Muscle layer of duodenum (tissue), 2 donors: ENCODE results near the gene SHISA7.

Experiments
- H3K27ac ChIP-seq: one replicate; pipeline ENCODE4 v1.7.0; 2013; ENCODE audit warnings: mild to moderate bottlenecking, low read length
- H3K27me3 ChIP-seq: one replicate; pipeline ENCODE4 v1.7.0; 2013; ENCODE audit warnings: low read depth, mild to moderate bottlenecking, control low read depth, low read length
- H3K36me3 ChIP-seq, 2 donors: one replicate each; pipeline ENCODE4 v1.7.0; 2013; ENCODE audit warnings: low read length in 2 of 2, control low read depth in 1 of 2, mild to moderate bottlenecking in 1 of 2; ENCODE audit not compliant: insufficient read depth in 2 of 2, control insufficient read depth in 1 of 2
- H3K4me1 ChIP-seq, 2 donors: one replicate each; pipeline ENCODE4 v1.7.0; 2013; ENCODE audit warnings: low read length in 2 of 2, mild to moderate bottlenecking in 2 of 2, control low read depth in 1 of 2, moderate library complexity in 1 of 2; ENCODE audit not compliant: insufficient read depth in 2 of 2, control insufficient read depth in 1 of 2
- H3K4me3 ChIP-seq, 2 donors: one replicate each; pipeline ENCODE4 v1.7.0; 2013; ENCODE audit warnings: low read length in 2 of 2, low read depth in 1 of 2, mild to moderate bottlenecking in 1 of 2
- H3K9me3 ChIP-seq, 2 donors: one replicate each; pipeline ENCODE4 v1.7.0; 2013; ENCODE audit warnings: low read length in 2 of 2, control low read depth in 1 of 2, mild to moderate bottlenecking in 1 of 2; ENCODE audit not compliant: control insufficient read depth in 1 of 2
- donor health status: healthy.

SHISA7 gene

DNA sequence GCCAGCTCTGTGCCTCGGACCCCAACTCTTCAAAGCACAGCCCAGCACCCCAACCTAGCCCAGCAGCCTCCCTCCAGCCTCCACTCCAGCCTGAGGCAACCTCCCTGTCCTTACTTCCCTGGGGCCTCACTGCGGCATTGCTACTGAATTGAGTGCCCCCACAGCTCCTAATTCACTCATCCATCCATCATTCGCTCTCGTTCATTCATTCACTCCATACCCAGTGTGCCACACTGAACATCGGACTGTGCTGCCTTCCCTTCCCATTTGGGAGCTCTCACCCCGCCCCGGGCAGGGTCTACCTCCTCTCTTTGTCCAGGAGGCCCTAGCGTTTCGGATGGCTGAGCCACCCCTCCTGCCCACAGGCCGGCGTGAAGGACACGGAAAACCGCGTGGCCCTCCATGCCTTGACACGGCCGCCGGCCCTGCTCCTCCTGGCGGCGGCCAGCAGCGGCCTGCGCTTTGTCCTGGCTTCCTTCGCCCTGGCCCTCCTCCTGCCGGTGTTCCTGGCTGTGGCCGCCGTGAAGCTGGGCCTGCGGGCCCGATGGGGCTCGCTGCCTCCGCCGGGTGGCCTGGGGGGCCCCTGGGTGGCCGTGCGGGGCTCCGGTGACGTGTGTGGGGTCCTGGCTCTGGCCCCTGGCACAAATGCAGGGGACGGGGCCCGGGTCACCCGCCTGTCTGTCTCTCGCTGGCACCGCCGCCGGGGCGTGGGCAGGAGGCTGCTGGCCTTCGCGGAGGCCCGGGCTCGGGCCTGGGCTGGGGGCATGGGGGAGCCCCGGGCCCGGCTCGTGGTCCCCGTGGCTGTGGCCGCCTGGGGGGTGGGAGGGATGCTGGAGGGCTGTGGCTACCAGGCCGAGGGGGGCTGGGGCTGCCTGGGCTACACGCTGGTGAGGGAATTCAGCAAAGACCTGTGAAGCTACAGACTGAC, 43.2 kb upstream of the SHISA7 start:
- H3K27me3 ChIP-seq, result no peaks in the 10 kb centered on the region
- peak overlapping the region; percentile 84 for H3K27ac ChIP-seq
- H3K9me3 ChIP-seq, result no peaks in the 10 kb centered on the region
- peak overlapping the region in 1 of 2 donors; percentile 64 for H3K4me3 ChIP-seq
- peaks cover 3 to 71% of the 10 kb centered on the region in 2 donors for H3K4me1 ChIP-seq
- H3K36me3 ChIP-seq, result peaks cover 0 to 13% of the 10 kb centered on the region in 2 donors

DNA sequence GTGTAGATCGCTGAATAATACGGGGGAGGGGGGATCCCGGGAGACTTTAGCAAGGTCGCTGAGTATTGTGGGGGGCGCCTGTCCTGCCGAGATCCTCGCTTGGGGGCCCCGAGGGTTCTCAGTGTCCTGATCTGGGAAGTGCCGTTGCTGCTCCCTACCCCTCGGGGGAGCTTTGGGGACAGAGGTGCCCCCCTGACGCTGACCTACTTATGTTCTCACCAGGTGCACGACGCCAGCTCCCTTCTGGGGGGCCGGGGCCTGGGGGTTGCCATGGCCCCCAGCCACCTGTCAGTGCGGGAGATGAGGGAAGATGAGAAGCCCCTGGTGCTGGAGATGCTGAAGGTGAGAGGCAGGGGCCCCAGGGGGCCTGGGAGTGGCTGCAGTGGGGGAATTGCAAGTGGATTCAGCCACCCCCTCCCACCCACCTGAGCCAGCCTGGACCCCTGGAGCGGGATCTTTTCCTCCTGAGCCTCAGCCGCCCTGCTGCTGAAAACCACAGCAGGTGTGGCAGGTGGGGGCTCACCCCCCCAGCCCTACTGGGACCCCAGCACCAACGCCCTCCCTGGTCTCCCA, 42.4 kb upstream of the SHISA7 start:
- peaks cover 0 to 19% of the 10 kb centered on the region in 2 donors for H3K36me3 ChIP-seq

DNA sequence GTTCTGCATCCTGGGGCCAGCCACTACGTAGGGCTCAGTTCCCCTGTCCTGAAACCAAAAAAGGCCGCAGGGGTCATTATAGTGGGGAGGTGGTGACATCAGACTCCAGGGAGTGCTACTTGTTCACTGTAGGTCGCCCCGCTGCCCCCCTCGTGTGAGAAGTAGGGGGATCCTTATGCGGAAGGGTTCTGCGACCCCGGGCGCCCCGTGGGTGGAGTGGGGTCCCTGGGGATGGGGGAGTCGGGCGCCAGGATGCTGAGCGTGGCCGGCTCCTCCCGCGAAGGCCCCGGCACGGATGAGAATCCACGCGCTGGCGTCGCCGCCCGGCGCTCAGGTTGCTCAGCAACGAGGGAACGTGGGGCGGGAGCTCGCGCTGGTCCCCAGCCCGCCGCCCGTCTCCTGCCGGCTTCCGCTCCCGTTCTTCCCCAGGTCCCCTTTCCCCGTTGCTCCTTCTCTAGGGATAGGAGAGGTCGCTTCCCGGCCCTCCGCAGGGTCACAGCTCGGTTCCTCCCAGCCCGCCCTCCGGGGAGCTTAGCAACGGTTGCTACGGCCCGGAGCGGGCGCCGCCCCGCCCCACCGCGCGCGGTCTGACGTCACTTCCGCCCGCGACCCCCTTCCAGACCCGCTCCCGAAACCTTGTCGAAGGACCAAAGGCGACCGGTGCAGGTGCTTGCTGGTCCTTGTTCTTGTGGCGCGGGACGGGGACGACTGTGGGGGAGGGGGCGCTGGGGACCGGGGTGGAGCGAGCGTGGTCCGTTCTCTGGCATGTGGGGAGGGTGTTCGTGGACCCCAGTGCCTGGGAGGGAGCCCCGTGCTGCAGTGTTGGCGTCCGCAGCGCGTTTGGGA, 41.7 kb upstream of the SHISA7 start, which contains the start of gene NAT14:
TSS of gene NAT14 (plus strand) at position 596 of the 846 bp plus-strand sequence. CDS start 521 bp downstream, outside the sequence.
- H3K4me1 ChIP-seq, result peaks cover 3 to 56% of the 10 kb centered on the region in 2 donors
- no peaks in the 10 kb centered on the region for H3K9me3 ChIP-seq
- no peaks in the 10 kb centered on the region for H3K27me3 ChIP-seq
- peak within 1 kb of the TSS; percentile 42 to 64 for H3K4me3 ChIP-seq
- peak within 1 kb of the TSS; percentile 39 for H3K27ac ChIP-seq
- peaks cover 0 to 19% of the 10 kb centered on the region in 2 donors for H3K36me3 ChIP-seq

More for the DNA sequence above, 42.4 kb upstream of the SHISA7 start:
- Histone ChIP-seq H3K27me3 (no peaks in the 10 kb centered on the region), H3K4me1 (peaks cover 3 to 63% of the 10 kb centered on the region in 2 donors), H3K4me3 (peak overlapping the region in 1 of 2 donors; percentile 64), H3K9me3 (no peaks in the 10 kb centered on the region), H3K27ac (peak overlapping the region; percentile 39)

DNA sequence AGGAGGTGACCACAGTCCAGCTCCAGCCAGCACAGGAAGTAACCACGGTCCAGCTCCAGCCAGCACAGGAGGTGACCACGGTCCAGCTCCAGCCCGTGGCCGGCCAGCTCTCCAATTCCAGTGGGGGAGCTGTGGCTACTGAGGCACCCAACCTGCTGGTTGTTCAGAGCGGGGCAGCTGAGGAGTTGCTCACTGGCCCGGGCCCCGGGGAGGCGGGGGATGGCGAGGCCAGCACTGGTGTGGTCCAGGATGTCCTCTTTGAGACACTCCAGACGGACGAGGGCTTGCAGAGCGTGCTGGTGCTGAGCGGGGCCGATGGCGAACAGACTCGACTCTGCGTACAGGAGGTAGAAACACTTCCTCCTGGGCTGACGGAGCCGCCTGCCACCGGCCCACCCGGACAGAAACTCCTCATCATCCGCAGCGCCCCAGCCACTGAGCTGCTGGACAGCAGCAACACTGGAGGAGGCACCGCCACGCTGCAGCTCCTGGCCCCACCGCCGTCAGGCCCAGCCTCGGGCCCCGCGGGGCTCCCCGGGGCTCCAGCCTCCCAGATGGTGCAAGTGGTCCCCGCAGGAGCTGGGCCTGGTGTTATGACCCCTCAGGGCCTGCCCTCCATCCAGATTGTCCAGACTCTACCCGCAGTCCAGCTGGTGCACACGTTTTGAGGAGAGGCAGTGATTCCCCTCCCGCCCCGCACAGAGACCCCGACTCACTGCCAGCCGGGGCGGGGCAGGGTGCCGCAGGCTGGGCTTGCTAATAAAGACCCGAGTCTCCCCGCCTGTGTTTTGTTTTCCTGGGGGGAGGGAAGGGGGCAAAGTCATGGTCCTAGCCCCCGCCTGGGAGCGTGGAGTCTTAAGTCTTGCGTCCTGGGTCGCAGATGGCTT, 40.8 kb upstream of the SHISA7 start:
- peaks cover 0 to 19% of the 10 kb centered on the region in 2 donors for H3K36me3 ChIP-seq
- H3K27me3 ChIP-seq, result no peaks in the 10 kb centered on the region
- peak overlapping the region in 1 of 2 donors; percentile 64 for H3K4me3 ChIP-seq
- no peaks in the 10 kb centered on the region for H3K9me3 ChIP-seq
- peaks cover 3 to 47% of the 10 kb centered on the region in 2 donors for H3K4me1 ChIP-seq
- no peak overlapping the region for H3K27ac ChIP-seq

DNA sequence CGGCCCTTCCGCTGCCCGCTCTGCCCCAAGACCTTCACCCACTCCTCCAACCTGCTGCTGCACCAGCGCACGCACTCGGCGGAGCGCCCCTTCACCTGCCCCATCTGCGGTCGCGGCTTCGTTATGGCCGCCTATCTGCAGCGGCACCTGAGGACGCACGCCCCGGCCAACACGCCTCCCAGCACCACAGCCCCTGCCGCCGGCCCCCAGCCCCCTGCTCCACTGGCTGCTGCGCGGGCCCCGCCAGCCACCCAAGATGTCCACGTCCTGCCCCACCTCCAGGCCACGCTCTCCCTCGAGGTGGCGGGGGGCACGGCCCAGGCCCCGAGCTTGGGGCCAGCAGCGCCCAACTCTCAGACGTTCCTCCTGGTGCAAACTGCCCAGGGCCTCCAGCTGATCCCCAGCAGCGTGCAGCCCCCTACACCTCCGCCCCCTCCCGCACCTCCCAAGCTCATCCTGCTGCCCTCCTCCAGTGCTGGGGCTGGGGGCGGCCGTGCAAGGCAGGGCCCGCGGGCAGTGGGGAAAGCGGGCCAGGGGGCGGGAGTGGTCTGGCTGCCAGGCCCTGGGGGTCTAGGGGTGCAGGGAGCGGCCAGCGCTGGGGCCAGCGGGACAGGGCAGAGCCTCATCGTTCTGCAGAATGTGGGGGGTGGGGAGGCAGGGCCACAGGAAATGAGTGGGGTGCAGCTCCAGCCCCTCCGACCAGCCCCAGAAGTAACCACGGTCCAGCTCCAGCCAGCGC, 40.0 kb upstream of the SHISA7 start:
- H3K4me3 ChIP-seq, result no peak overlapping the region
- H3K4me1 ChIP-seq, result peaks cover 3 to 42% of the 10 kb centered on the region in 2 donors
- no peaks in the 10 kb centered on the region for H3K27me3 ChIP-seq
- H3K36me3 ChIP-seq, result peaks cover 0 to 19% of the 10 kb centered on the region in 2 donors
- H3K27ac ChIP-seq, result no peak overlapping the region
- H3K9me3 ChIP-seq, result no peaks in the 10 kb centered on the region

DNA sequence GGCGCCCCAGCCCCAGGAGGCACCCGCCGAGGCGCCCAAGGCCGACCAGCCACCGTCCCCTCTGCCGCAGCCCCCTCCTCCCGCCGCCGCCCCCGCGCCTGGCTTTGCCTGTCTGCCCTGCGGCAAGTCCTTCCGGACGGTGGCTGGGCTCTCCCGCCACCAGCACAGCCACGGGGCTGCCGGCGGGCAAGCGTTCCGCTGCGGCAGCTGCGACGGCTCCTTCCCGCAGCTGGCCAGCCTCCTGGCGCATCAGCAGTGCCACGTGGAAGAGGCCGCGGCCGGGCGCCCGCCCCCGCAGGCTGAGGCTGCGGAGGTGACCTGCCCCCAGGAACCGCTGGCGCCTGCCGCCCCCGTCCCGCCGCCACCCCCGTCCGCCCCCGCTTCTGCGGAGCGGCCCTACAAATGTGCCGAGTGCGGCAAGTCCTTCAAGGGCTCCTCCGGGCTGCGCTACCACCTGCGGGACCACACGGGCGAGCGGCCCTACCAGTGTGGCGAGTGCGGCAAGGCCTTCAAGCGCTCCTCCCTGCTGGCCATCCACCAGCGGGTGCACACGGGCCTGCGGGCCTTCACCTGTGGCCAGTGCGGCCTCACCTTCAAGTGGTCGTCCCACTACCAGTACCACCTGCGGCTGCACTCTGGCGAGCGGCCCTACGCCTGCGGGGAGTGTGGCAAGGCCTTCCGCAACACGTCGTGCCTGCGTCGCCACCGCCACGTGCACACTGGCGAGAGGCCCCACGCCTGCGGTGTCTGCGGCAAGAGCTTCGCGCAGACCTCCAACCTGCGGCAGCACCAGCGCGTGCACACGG, 39.3 kb upstream of the SHISA7 start:
- H3K27ac ChIP-seq, result no peak overlapping the region
- no peaks in the 10 kb centered on the region for H3K9me3 ChIP-seq
- H3K36me3 ChIP-seq, result peaks cover 0 to 19% of the 10 kb centered on the region in 2 donors
- no peak overlapping the region for H3K4me3 ChIP-seq
- H3K27me3 ChIP-seq, result no peaks in the 10 kb centered on the region
- H3K4me1 ChIP-seq, result peaks cover 8 to 41% of the 10 kb centered on the region in 2 donors

DNA sequence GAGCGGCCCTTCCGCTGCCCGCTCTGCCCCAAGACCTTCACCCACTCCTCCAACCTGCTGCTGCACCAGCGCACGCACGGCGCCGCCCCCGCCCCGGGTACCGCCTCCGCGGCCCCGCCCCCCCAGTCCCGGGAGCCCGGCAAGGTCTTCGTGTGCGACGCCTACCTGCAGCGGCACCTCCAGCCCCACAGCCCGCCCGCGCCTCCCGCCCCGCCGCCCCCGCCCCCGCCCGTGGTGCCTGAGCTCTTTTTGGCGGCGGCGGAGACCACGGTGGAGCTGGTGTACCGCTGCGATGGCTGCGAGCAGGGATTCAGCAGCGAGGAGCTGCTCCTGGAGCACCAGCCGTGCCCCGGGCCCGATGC, 38.7 kb upstream of the SHISA7 start:
- no peaks in the 10 kb centered on the region for H3K27me3 ChIP-seq
- no peak overlapping the region for H3K4me3 ChIP-seq
- H3K9me3 ChIP-seq, result no peaks in the 10 kb centered on the region
- H3K36me3 ChIP-seq, result peaks cover 0 to 19% of the 10 kb centered on the region in 2 donors
- H3K4me1 ChIP-seq, result peaks cover 8 to 39% of the 10 kb centered on the region in 2 donors
- no peak overlapping the region for H3K27ac ChIP-seq

DNA sequence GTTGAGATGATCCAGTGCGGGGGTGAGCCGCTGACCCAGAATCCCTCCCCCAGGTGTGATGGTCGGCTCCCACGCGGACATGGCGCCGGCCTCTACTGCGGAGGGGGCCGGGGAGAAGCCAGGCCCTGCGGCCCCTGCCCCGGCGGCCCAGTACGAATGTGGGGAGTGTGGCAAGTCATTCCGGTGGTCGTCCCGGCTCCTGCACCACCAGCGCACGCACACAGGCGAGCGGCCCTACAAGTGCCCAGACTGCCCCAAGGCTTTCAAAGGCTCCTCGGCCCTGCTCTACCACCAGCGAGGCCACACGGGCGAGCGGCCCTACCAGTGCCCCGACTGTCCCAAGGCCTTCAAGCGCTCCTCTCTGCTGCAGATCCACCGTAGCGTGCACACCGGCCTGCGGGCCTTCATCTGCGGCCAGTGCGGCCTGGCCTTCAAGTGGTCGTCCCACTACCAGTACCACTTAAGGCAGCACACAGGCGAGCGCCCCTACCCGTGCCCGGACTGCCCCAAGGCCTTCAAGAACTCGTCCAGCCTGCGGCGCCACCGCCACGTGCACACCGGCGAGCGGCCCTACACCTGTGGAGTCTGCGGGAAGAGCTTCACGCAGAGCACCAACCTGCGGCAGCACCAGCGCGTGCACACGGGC, 38.2 kb upstream of the SHISA7 start:
- H3K27me3 ChIP-seq, result no peaks in the 10 kb centered on the region
- no peak overlapping the region for H3K27ac ChIP-seq
- H3K9me3 ChIP-seq, result no peaks in the 10 kb centered on the region
- no peak overlapping the region for H3K4me3 ChIP-seq
- peaks cover 8 to 34% of the 10 kb centered on the region in 2 donors for H3K4me1 ChIP-seq
- peaks cover 0 to 19% of the 10 kb centered on the region in 2 donors for H3K36me3 ChIP-seq
